Immature natural killer cell (primary cell): ENCODE measurements around the gene ACTR2. TPM values are rescaled to one million over a fixed set of nuclear protein-coding genes. Genes with fewer than 3 reads are reported as not detected.
"Not testable (repeated sequence)": the region's sequence is repeated elsewhere in the genome, so short reads cannot be mapped to it uniquely, and the experiment has no call there.

Experiments
- DNase-seq, 3 donors: peaks; one replicate each; pipeline ENCODE4 v3.0.0; 2022; ENCODE audit warnings: mixed read lengths in 1 of 3
- H3K27ac Mint-ChIP-seq, 6 donors: one replicate each; pipeline ENCODE4 v1.8.0; 2020; ENCODE audit warnings: mixed read lengths in 6 of 6, mild to moderate bottlenecking in 5 of 6, inconsistent platforms in 4 of 6, moderate library complexity in 3 of 6
- H3K27me3 Mint-ChIP-seq, 3 donors: one replicate each; pipeline ENCODE4 v1.8.0; 2020 to 2021; ENCODE audit warnings: low read depth in 3 of 3, mild to moderate bottlenecking in 3 of 3, mixed read lengths in 3 of 3, moderate library complexity in 3 of 3, inconsistent platforms in 1 of 3
- H3K36me3 Mint-ChIP-seq, 3 donors: one replicate each; pipeline ENCODE4 v1.8.0; 2020; ENCODE audit warnings: mixed read lengths in 3 of 3, inconsistent platforms in 2 of 3, mild to moderate bottlenecking in 2 of 3
- H3K4me1 Mint-ChIP-seq, 2 donors: one replicate each; pipeline ENCODE4 v1.8.0; 2020; ENCODE audit warnings: inconsistent platforms in 2 of 2, mild to moderate bottlenecking in 2 of 2, mixed read lengths in 2 of 2, moderate library complexity in 1 of 2
- H3K4me3 Mint-ChIP-seq, 5 donors: one replicate each; pipeline ENCODE4 v1.8.0; 2020; ENCODE audit warnings: mild to moderate bottlenecking in 5 of 5, mixed read lengths in 5 of 5, inconsistent platforms in 3 of 5, moderate library complexity in 3 of 5
- H3K9me3 Mint-ChIP-seq, 6 donors: one replicate each; pipeline ENCODE4 v1.8.0; 2020; ENCODE audit warnings: mild to moderate bottlenecking in 6 of 6, mixed read lengths in 6 of 6, inconsistent platforms in 4 of 6, moderate library complexity in 3 of 6
- polyA plus RNA-seq, 3 donors: library from polyadenylated mRNA; unstranded; fragments of 300-500 nt; fragmentation: Illumina TruSeq; gene quantifications; one replicate each; pipeline ENCODE4 v1.2.3, GENCODE V29; 2021

ACTR2 gene
- polyA plus RNA-seq, 3 donors from 2014 or later = 292 to 478 (median 422) TPM

GRCh38 chr2:65213035-65213434 is 14.6 kb upstream of the ACTR2 start:
- Mint-ChIP-seq H3K36me3 (peaks cover 0 to 2% (median 0%) of the 10 kb centered on the region in 3 donors), H3K27me3 (no peaks in the 10 kb centered on the region), H3K9me3 (no peaks in the 10 kb centered on the region), H3K27ac (no peak overlapping the region), H3K4me1 (no peaks in the 10 kb centered on the region), H3K4me3 (no peak overlapping the region)
- DNase-seq = no peak

- H3K36me3 Mint-ChIP-seq = peaks cover 0 to 8% (median 0%) of the 10 kb centered on the region in 3 donors
- no peak overlapping the region for H3K27ac Mint-ChIP-seq
- no peak overlapping the region for H3K4me3 Mint-ChIP-seq
- H3K27me3 Mint-ChIP-seq = no peaks in the 10 kb centered on the region
- H3K9me3 Mint-ChIP-seq = no peaks in the 10 kb centered on the region
- no peaks in the 10 kb centered on the region for H3K4me1 Mint-ChIP-seq
- DNase-seq = no peak
These were observed 13.3 kb upstream of the ACTR2 start for GRCh38 chr2:65214361-65214760.

GRCh38 chr2:65214843-65215242 is 12.8 kb upstream of the ACTR2 start:
- H3K27me3 Mint-ChIP-seq = no peaks in the 10 kb centered on the region
- H3K4me3 Mint-ChIP-seq = no peak overlapping the region
- no peaks in the 10 kb centered on the region for H3K9me3 Mint-ChIP-seq
- peaks cover 0 to 10% (median 0%) of the 10 kb centered on the region in 3 donors for H3K36me3 Mint-ChIP-seq
- H3K27ac Mint-ChIP-seq = no peak overlapping the region
- no peaks in the 10 kb centered on the region for H3K4me1 Mint-ChIP-seq
- no peak for DNase-seq

- H3K27ac Mint-ChIP-seq = no peak overlapping the region
These were observed 11.7 kb upstream of the ACTR2 start for GRCh38 chr2:65215946-65216345.

GRCh38 chr2:65220432-65221131 is 7.0 kb upstream of the ACTR2 start:
- Mint-ChIP-seq H3K4me3 (no peak overlapping the region), H3K4me1 (no peaks in the 10 kb centered on the region), H3K27ac (no peak overlapping the region), H3K9me3 (no peaks in the 10 kb centered on the region), H3K36me3 (peaks cover 0 to 10% (median 0%) of the 10 kb centered on the region in 3 donors), H3K27me3 (no peaks in the 10 kb centered on the region)
- no peak for DNase-seq

More at GRCh38 chr2:65215946-65216345, 11.7 kb upstream of the ACTR2 start:
- H3K36me3 Mint-ChIP-seq = peaks cover 0 to 10% (median 0%) of the 10 kb centered on the region in 3 donors
- no peaks in the 10 kb centered on the region for H3K27me3 Mint-ChIP-seq
- DNase-seq = no peak
- H3K4me1 Mint-ChIP-seq = no peaks in the 10 kb centered on the region
- no peak overlapping the region for H3K4me3 Mint-ChIP-seq
- no peaks in the 10 kb centered on the region for H3K9me3 Mint-ChIP-seq

GRCh38 chr2:65221275-65221674 is 6.4 kb upstream of the ACTR2 start:
- H3K9me3 Mint-ChIP-seq, H3K36me3 Mint-ChIP-seq, H3K4me1 Mint-ChIP-seq, H3K27me3 Mint-ChIP-seq, DNase-seq, H3K4me3 Mint-ChIP-seq, H3K27ac Mint-ChIP-seq: not testable (repeated sequence)

GRCh38 chr2:65227020-65227455 is 593 bp upstream of the ACTR2 start:
- H3K27ac Mint-ChIP-seq = peak overlapping the region; percentile 94 to 99 (median 99)
- peaks cover 9 to 22% (median 14%) of the 10 kb centered on the region in 3 donors for H3K27me3 Mint-ChIP-seq
- H3K4me1 Mint-ChIP-seq = peaks cover 39 to 55% of the 10 kb centered on the region in 2 donors
- no peaks in the 10 kb centered on the region for H3K9me3 Mint-ChIP-seq
- H3K4me3 Mint-ChIP-seq = peak overlapping the region; percentile 94 to 100 (median 98)
- DNase-seq = no peak
- H3K36me3 Mint-ChIP-seq = no peaks in the 10 kb centered on the region

GRCh38 chr2:65228263-65228750 is 676 bp downstream of the ACTR2 start:
- Mint-ChIP-seq H3K27ac (peak overlapping the region; percentile 94 to 100 (median 98)), H3K4me1 (peaks cover 50 to 64% of the 10 kb centered on the region in 2 donors), H3K4me3 (peak overlapping the region; percentile 98 to 100 (median 99)), H3K9me3 (no peaks in the 10 kb centered on the region), H3K36me3 (peaks cover 0 to 4% (median 3%) of the 10 kb centered on the region in 3 donors), H3K27me3 (peaks cover 9 to 22% (median 14%) of the 10 kb centered on the region in 3 donors)
- peak in 2 of 3 donors; percentile 70 to 71 for DNase-seq

GRCh38 chr2:65231121-65231520 is 3.5 kb downstream of the ACTR2 start:
- Mint-ChIP-seq H3K27me3 (peaks cover 9 to 22% (median 14%) of the 10 kb centered on the region in 3 donors), H3K4me1 (peaks cover 75 to 88% of the 10 kb centered on the region in 2 donors), H3K9me3 (no peaks in the 10 kb centered on the region), H3K27ac (peak overlapping the region in 5 of 6 donors; percentile 40 to 90 (median 69)), H3K36me3 (peaks cover 0 to 4% (median 3%) of the 10 kb centered on the region in 3 donors), H3K4me3 (peak overlapping the region in 2 of 5 donors; percentile 21 to 55)
- no peak for DNase-seq

GRCh38 chr2:65231892-65232477 is 4.4 kb downstream of the ACTR2 start:
- no peaks in the 10 kb centered on the region for H3K9me3 Mint-ChIP-seq
- peaks cover 0 to 4% (median 3%) of the 10 kb centered on the region in 3 donors for H3K36me3 Mint-ChIP-seq
- peak overlapping the region; percentile 22 to 74 (median 33) for H3K4me3 Mint-ChIP-seq
- DNase-seq = no peak
- peaks cover 9 to 20% (median 10%) of the 10 kb centered on the region in 3 donors for H3K27me3 Mint-ChIP-seq
- H3K4me1 Mint-ChIP-seq = peaks cover 76 to 88% of the 10 kb centered on the region in 2 donors
- H3K27ac Mint-ChIP-seq = peak overlapping the region; percentile 36 to 90 (median 60)

GRCh38 chr2:65232636-65233035 is 5.0 kb downstream of the ACTR2 start:
- Mint-ChIP-seq H3K4me3 (peak overlapping the region; percentile 7 to 74 (median 45)), H3K9me3 (no peaks in the 10 kb centered on the region), H3K27me3 (peaks cover 5 to 15% (median 6%) of the 10 kb centered on the region in 3 donors), H3K4me1 (peaks cover 76 to 86% of the 10 kb centered on the region in 2 donors), H3K27ac (peak overlapping the region; percentile 36 to 90 (median 60)), H3K36me3 (peaks cover 0 to 4% (median 3%) of the 10 kb centered on the region in 3 donors)
- DNase-seq = no peak

- Mint-ChIP-seq H3K36me3 (peaks cover 4 to 13% (median 11%) of the 10 kb centered on the region in 3 donors), H3K27ac (peak overlapping the region; percentile 14 to 69 (median 34)), H3K27me3 (peaks cover 0 to 2% (median 0%) of the 10 kb centered on the region in 3 donors), H3K4me1 (peaks cover 61 to 78% of the 10 kb centered on the region in 2 donors), H3K4me3 (peak overlapping the region in 1 of 5 donors; percentile 14), H3K9me3 (no peaks in the 10 kb centered on the region)
- DNase-seq = no peak
These were observed 13.0 kb downstream of the ACTR2 start for GRCh38 chr2:65240657-65241056.

- Mint-ChIP-seq H3K36me3 (peaks cover 4 to 23% (median 19%) of the 10 kb centered on the region in 3 donors), H3K4me1 (peaks cover 52 to 83% of the 10 kb centered on the region in 2 donors)
- H3K9me3 Mint-ChIP-seq, DNase-seq, H3K4me3 Mint-ChIP-seq, H3K27me3 Mint-ChIP-seq, H3K27ac Mint-ChIP-seq: not testable (repeated sequence)
These were observed 16.8 kb downstream of the ACTR2 start for GRCh38 chr2:65244452-65244851.

GRCh38 chr2:65252640-65253039 is 25.0 kb downstream of the ACTR2 start:
- Mint-ChIP-seq H3K4me3 (no peak overlapping the region), H3K27ac (peak overlapping the region in 2 of 6 donors; percentile 48 to 55)
- no peak for DNase-seq

More at GRCh38 chr2:65252640-65253039, 25.0 kb downstream of the ACTR2 start:
- Mint-ChIP-seq H3K36me3 (peaks cover 4 to 29% (median 16%) of the 10 kb centered on the region in 3 donors), H3K4me1 (peaks cover 27 to 59% of the 10 kb centered on the region in 2 donors), H3K27me3 (no peaks in the 10 kb centered on the region), H3K9me3 (no peaks in the 10 kb centered on the region)
